Prostate gland (tissue), 2 donors: ENCODE results near the gene DNLZ.

Source experiments
- CTCF ChIP-seq, 4 experiments: fragments of 200-600 bp in 2 of 4; fragments of 450-650 bp in 2 of 4; sonication (generic) in 2 of 4; IDR thresholded peaks; 1 replicate in 3 of 4; 2 replicates in 1 of 4; pipeline ENCODE4 v1.5.1; 2016 to 2019; ENCODE audit warnings: antibody characterized with exemption in 4 of 4, mild to moderate bottlenecking in 2 of 4, moderate library complexity in 2 of 4
- POLR2A ChIP-seq: fragments of 450-650 bp; IDR thresholded peaks from one replicate; pipeline ENCODE4 v1.6.1; 2016; ENCODE audit warnings: antibody characterized with exemption, mild to moderate bottlenecking

- no peak for TF ChIP-seq CTCF (IDR thresholded peaks at IDR 0.05)
- no peak for TF ChIP-seq POLR2A
Observed at GRCh38 chr9:136316271-136316751, 47.2 kb downstream of the DNLZ start.
